NB4 (cell line): Measurements from ENCODE around the gene CYP26C1.

ENCODE experiments used
- CTCF ChIP-seq: IDR thresholded peaks from one replicate; pipeline ENCODE4 v1.5.1; 2012; ENCODE audit warnings: low read depth, low read length
- POLR2A ChIP-seq: IDR thresholded peaks from 2 replicates; pipeline ENCODE4 v1.6.1; 2011; ENCODE audit warnings: mild to moderate bottlenecking; ENCODE audit not compliant: insufficient read length; ENCODE audit errors: extremely low read depth

- TF ChIP-seq POLR2A (no peak), CTCF (no peak)
Measured at GRCh38 chr10:93081318-93081717, 20.7 kb downstream of the CYP26C1 start.
